SK-N-MC (cell line): ENCODE measurements around the gene SMOC1.

Experiments used
- EZH2 ChIP-seq: fragments of 200-600 bp; sonication (generic); IDR thresholded peaks from one replicate; pipeline ENCODE4 v1.6.1; 2017; ENCODE audit warnings: antibody characterized with exemption
- POLR2AphosphoS5 ChIP-seq: IDR thresholded peaks from 2 replicates; pipeline ENCODE4 v1.6.1; 2012; ENCODE audit warnings: mild to moderate bottlenecking, low read depth, low read length, borderline replicate concordance

DNA sequence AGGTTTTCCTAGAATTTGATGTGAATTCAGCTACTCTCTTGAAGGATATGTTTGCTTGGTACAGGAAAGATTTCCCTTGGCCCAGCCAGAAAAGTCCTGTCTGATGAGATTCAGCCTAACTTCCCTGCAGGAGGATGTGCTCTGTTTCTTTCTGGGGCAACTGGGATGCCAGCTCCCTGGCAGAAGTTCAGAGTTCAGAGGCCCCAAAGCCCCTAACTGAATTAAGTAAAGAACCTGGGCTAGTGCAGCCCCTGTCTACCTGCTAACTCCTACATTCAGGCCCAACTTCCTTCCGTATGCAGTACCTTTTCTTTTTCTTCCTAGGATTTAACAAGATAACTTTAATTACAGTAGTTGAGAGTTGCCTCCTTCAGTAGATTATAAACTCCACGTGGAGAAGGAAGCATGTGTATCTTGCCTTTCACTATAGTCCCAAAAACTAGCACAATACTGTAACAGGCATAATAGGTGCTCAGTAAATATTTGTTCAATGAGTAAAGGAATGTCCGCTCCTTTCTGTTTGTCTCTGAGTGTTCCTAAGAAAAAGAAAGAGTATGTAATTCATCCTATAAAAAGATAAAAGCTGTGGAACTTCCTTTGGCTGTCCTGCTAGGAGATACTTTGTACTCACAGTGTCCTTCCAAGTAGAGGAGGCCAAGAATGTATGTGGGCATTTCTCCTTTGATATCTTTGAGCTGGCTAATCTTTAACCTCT, 168.5 kb downstream of the SMOC1 start:
- TF ChIP-seq POLR2AphosphoS5 (no peak), EZH2 (no peak)
